Activated naive CD8-positive, alpha-beta T cell treated with anti-CD3 and anti-CD28 coated beads, Interleukin-2, amount 10 ng/mL, durations not matched to agents 7 days and 5 days (primary cell): ENCODE measurements around the gene SH3BP4. TPM values are rescaled to one million over a fixed set of nuclear protein-coding genes. Genes with fewer than 3 reads are reported as not detected.

Experiments
- ATAC-seq: fragments of 150-1000 bp; cut with Tn5 transposase; one replicate; pipeline ENCODE4 v1.10.0; 2021; ENCODE audit warnings: low read depth, moderate library complexity
- POLR2A ChIA-PET: fragments of 350-600 bp; sonication (Branson Sonifier 250); formaldehyde crosslinking; loops from one replicate; lab custom pipeline; 2021; ENCODE audit warnings: antibody characterized with exemption; lab: Charles Lee
- DNase-seq: peaks from one replicate; pipeline ENCODE4 v3.0.0; 2021
- H3K27ac Mint-ChIP-seq: one replicate; pipeline ENCODE4 v1.8.0; 2022; ENCODE audit warnings: mild to moderate bottlenecking, mixed read lengths
- H3K27me3 Mint-ChIP-seq: one replicate; pipeline ENCODE4 v1.8.0; 2022; ENCODE audit warnings: mild to moderate bottlenecking, moderate library complexity, mixed read lengths
- H3K36me3 Mint-ChIP-seq: one replicate; pipeline ENCODE4 v1.8.0; 2021; ENCODE audit warnings: mild to moderate bottlenecking, mixed read lengths
- H3K4me1 Mint-ChIP-seq: one replicate; pipeline ENCODE4 v1.8.0; 2021; ENCODE audit warnings: mixed read lengths
- H3K4me3 Mint-ChIP-seq: one replicate; pipeline ENCODE4 v1.8.0; 2022; ENCODE audit warnings: mild to moderate bottlenecking, moderate library complexity, mixed read lengths
- H3K9me3 Mint-ChIP-seq: one replicate; pipeline ENCODE4 v1.8.0; 2021; ENCODE audit warnings: mixed read lengths
- total RNA-seq, 2 experiments: library from RNA; stranded (reverse); gene quantifications; one replicate each; pipeline ENCODE4 v1.2.3, GENCODE V29; 2021

The SH3BP4 gene
- total RNA-seq, 2 experiments from 2014 or later, result 0.17 TPM; not detected in 1

- Mint-ChIP-seq H3K27me3 (no peaks in the 10 kb centered on the region), H3K4me1 (no peaks in the 10 kb centered on the region), H3K27ac (no peak overlapping the region), H3K36me3 (no peaks in the 10 kb centered on the region), H3K9me3 (no peaks in the 10 kb centered on the region), H3K4me3 (no peak overlapping the region)
- POLR2A ChIA-PET, result no interaction called here
- ATAC-seq (no peak), DNase-seq (no peak)
Observed at GRCh38 chr2:234976479-234977227, 24.8 kb downstream of the SH3BP4 start.

GRCh38 chr2:234977228-234977679 is 25.4 kb downstream of the SH3BP4 start:
- Mint-ChIP-seq H3K9me3 (no peaks in the 10 kb centered on the region), H3K4me1 (no peaks in the 10 kb centered on the region), H3K27me3 (no peaks in the 10 kb centered on the region), H3K36me3 (no peaks in the 10 kb centered on the region), H3K4me3 (no peak overlapping the region), H3K27ac (no peak overlapping the region)
- DNase-seq (no peak), ATAC-seq (no peak)
- POLR2A ChIA-PET, result no interaction called here

- Mint-ChIP-seq H3K9me3 (no peaks in the 10 kb centered on the region), H3K4me3 (no peak overlapping the region), H3K27me3 (no peaks in the 10 kb centered on the region), H3K4me1 (no peaks in the 10 kb centered on the region), H3K27ac (no peak overlapping the region), H3K36me3 (no peaks in the 10 kb centered on the region)
- DNase-seq (no peak), ATAC-seq (no peak)
- POLR2A ChIA-PET, result no interaction called here
Observed at GRCh38 chr2:234978466-234979203, 26.8 kb downstream of the SH3BP4 start.

GRCh38 chr2:234979204-234980167 is 27.7 kb downstream of the SH3BP4 start:
- no peak overlapping the region for H3K27ac Mint-ChIP-seq
- ATAC-seq (no peak), DNase-seq (no peak)
- no peaks in the 10 kb centered on the region for H3K27me3 Mint-ChIP-seq
- no peaks in the 10 kb centered on the region for H3K9me3 Mint-ChIP-seq
- no peaks in the 10 kb centered on the region for H3K4me1 Mint-ChIP-seq
- H3K4me3 Mint-ChIP-seq, result no peak overlapping the region
- H3K36me3 Mint-ChIP-seq, result no peaks in the 10 kb centered on the region
- POLR2A ChIA-PET, result no interaction called here

- no peaks in the 10 kb centered on the region for H3K4me1 Mint-ChIP-seq
- H3K27ac Mint-ChIP-seq, result no peak overlapping the region
- H3K9me3 Mint-ChIP-seq, result no peaks in the 10 kb centered on the region
- ATAC-seq (no peak), DNase-seq (no peak)
- H3K36me3 Mint-ChIP-seq, result no peaks in the 10 kb centered on the region
- no peak overlapping the region for H3K4me3 Mint-ChIP-seq
- POLR2A ChIA-PET, result no interaction called here
- H3K27me3 Mint-ChIP-seq, result no peaks in the 10 kb centered on the region
Observed at GRCh38 chr2:234980451-234981187, 28.8 kb downstream of the SH3BP4 start.

GRCh38 chr2:234981197-234982095 is 29.6 kb downstream of the SH3BP4 start:
- Mint-ChIP-seq H3K27me3 (no peaks in the 10 kb centered on the region), H3K4me3 (no peak overlapping the region), H3K4me1 (no peaks in the 10 kb centered on the region), H3K9me3 (no peaks in the 10 kb centered on the region), H3K36me3 (no peaks in the 10 kb centered on the region), H3K27ac (no peak overlapping the region)
- DNase-seq (no peak), ATAC-seq (no peak)
- POLR2A ChIA-PET, result no interaction called here

- DNase-seq (no peak), ATAC-seq (no peak)
- POLR2A ChIA-PET, result no interaction called here
- Mint-ChIP-seq H3K36me3 (no peaks in the 10 kb centered on the region), H3K9me3 (no peaks in the 10 kb centered on the region), H3K27ac (no peak overlapping the region), H3K4me1 (no peaks in the 10 kb centered on the region), H3K27me3 (no peaks in the 10 kb centered on the region), H3K4me3 (no peak overlapping the region)
Observed at GRCh38 chr2:234982096-234982834, 30.4 kb downstream of the SH3BP4 start.

- POLR2A ChIA-PET, result no interaction called here
- Mint-ChIP-seq H3K27me3 (no peaks in the 10 kb centered on the region), H3K36me3 (no peaks in the 10 kb centered on the region), H3K27ac (no peak overlapping the region), H3K4me1 (no peaks in the 10 kb centered on the region), H3K9me3 (no peaks in the 10 kb centered on the region), H3K4me3 (no peak overlapping the region)
- ATAC-seq (no peak), DNase-seq (no peak)
Observed at GRCh38 chr2:234983011-234983726, 31.4 kb downstream of the SH3BP4 start.

- Mint-ChIP-seq H3K9me3 (no peaks in the 10 kb centered on the region), H3K4me1 (no peaks in the 10 kb centered on the region), H3K36me3 (no peaks in the 10 kb centered on the region), H3K27me3 (no peaks in the 10 kb centered on the region), H3K27ac (no peak overlapping the region), H3K4me3 (no peak overlapping the region)
- POLR2A ChIA-PET, result no interaction called here
- DNase-seq, result no peak
- no peak for ATAC-seq
Observed at GRCh38 chr2:234985608-234986245, 33.9 kb downstream of the SH3BP4 start.

GRCh38 chr2:234986390-234986789 is 34.6 kb downstream of the SH3BP4 start:
- Mint-ChIP-seq H3K27me3 (no peaks in the 10 kb centered on the region), H3K36me3 (no peaks in the 10 kb centered on the region), H3K27ac (no peak overlapping the region), H3K4me1 (no peaks in the 10 kb centered on the region), H3K9me3 (no peaks in the 10 kb centered on the region), H3K4me3 (no peak overlapping the region)
- POLR2A ChIA-PET, result no interaction called here
- ATAC-seq, result no peak
- no peak for DNase-seq
